Measurements from ENCODE around the gene SMC1A.

- TF ChIP-seq ZNF121 (CRISPR knock-in tag; IDR thresholded peaks at IDR 0.05) (no peak), CTCF (IDR thresholded peaks at IDR 0.05) (no peak), MLX (CRISPR knock-in tag; IDR thresholded peaks at IDR 0.05) (no peak), ESRRA (CRISPR knock-in tag; IDR thresholded peaks at IDR 0.05; ENCODE audit: borderline replicate concordance) (no peak), TCF7 (CRISPR knock-in tag; IDR thresholded peaks at IDR 0.05; ENCODE audit: low read depth) (no peak), HMGXB4 (CRISPR knock-in tag; IDR thresholded peaks at IDR 0.05) (no peak), ATF2 (CRISPR knock-in tag; IDR thresholded peaks at IDR 0.05; ENCODE audit: borderline replicate concordance, low read depth) (no peak)
These were observed 430 bp upstream of the SMC1A start, which contains the start of gene RIBC1 for GRCh38 chrX:53422861-53423306.

All from WTC11 (cell line).